A549 treated with ZK216348 at 1 μM for 4 hours (cell line): ENCODE data around the gene PNPO. TPM values are rescaled to one million over a fixed set of nuclear protein-coding genes. Genes with fewer than 3 reads are reported as not detected.

Experiments
- total RNA-seq: library from RNA; stranded (reverse); fragments of 200-300 nt; extraction: Qiagen RNA extraction; gene quantifications from 5 replicates; pipeline ENCODE4 v1.2.3, GENCODE V29; 2022; ENCODE audit warnings: low read depth

The PNPO gene
- 20.5 to 26.4 TPM (median 21.4 TPM) in 5 replicates for total RNA-seq

DNA sequence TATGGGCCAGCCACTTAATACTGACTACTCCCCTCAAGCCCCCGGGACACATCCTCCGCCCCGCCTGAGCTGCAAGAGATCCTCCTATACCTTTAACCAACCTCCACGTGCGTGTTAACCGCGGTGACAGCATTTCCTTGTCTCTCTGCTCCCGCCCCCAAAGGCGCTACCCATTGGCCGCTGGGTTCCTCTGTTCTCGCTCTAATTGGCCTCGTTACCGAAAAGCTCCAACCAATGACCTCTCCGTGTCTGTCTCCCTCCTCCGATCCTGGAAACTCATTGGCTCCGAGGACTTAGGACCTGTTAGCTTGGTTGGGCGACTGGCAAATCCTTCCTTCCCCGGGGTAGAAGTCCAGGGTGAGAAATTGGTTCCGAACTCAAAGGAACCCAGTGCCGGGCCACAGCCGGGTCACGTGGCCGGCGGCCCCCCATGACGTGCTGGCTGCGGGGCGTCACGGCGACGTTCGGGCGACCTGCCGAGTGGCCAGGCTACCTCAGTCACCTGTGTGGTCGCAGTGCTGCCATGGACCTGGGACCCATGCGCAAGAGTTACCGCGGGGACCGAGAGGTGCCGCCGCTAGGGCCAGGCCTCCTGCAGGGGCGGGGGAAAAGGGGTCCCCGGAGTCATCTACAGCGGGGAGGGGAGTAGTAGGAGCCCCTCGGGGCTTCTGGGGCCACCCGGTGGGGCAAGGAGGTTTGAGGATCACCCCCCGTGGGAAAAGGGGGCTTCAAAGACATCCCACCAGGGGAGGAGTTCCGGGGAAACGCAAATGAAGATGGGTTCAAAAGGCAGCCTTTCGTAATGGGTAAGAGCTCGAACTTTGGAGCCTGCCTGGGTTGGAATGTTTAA is at the start of gene PNPO:
TSS of gene PNPO (plus strand) at position 326 of the 850 bp plus-strand sequence. CDS start at position 431, 105 bp downstream.

DNA sequence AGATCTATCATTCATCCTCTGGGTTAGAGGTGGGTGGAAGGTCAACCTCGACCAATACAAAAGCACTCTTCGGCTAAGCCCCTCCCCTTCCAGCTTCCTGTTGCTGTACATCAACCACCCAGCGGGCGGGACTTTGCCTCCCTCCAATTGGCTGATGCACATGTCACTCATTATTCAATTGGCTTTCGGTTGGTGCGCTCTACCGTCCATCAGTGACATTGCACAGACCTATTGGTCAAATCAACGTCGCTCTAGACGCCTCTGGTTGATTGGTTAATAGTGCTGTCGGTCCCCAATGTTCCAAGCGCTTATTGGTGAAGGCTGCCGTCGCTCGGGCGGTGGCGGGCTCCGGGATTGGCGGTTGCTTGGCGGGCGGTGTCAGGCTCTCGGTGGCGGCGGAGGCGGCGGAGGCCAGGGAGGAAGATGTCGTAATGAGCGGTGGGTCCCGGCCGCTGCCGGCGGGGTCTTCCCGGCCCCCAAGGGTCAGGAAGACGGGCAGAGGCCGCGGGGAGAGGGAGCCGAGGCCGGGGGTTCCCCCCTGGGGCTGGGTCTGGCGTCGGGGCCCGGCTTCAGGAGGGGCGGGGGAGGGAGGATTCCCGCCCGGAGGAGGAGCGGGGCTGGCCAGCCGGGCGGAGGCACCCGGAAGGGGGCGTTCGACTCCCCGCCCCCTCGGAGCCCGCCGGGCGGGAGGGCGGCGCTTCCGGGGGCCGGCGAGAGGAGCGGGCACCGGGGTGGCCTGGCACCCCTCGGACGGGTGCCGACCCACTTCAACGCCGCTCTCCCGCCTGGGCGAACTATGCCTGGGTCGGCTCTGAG is 45.3 kb upstream of the PNPO start, which contains the start of gene SP2:
TSS of gene SP2 (plus strand) at position 381 of the 816 bp plus-strand sequence. CDS start at position 432, 51 bp downstream.

DNA sequence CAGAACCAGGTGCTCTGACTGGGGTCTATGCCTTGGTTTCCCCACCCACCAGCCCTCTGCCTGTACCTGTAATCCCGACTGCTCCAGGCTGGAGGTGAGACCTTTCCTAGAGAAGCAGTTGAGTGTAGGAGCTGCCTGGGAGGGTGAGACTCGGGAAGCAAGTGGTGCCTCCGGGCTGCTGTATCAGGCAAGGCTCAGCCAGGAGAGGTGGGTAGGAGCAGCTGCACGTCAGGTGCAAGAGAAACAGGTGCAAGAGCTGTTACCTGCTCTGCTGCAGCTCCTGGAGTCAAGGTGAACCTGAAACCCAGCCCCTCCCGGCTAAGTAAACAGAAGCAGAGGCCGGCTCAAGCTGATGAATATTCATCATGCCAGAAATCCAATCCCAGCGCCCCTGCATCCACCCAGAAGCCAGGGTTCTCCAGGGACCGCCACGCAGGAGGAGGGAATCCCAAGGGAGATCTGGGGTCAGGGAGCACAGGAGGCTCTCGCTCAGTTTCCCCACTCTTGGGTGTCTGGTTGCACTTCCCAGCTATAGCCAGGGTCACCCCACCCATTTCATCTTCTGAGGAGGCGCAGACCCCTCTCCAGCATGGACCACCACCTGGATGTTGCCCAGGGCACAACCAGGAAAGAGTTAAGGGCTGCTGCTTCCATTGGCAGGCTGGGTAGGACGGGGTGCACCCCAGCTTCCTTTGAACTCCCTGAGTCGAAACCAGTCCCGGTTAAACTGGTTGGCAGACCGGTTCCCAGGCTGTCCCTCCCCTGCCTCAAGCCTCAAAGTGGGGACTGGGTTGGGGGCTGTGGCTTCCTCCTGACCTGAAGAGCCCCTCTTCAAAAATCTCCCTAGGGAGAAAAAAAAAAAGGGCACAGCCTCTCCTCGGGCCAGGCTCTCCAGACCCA is 16.5 kb downstream of the PNPO start, which contains the start of gene PRR15L:
TSS of gene PRR15L (minus strand) at position 293 of the 900 bp plus-strand sequence. CDS start 4,649 bp downstream, outside the sequence.

DNA sequence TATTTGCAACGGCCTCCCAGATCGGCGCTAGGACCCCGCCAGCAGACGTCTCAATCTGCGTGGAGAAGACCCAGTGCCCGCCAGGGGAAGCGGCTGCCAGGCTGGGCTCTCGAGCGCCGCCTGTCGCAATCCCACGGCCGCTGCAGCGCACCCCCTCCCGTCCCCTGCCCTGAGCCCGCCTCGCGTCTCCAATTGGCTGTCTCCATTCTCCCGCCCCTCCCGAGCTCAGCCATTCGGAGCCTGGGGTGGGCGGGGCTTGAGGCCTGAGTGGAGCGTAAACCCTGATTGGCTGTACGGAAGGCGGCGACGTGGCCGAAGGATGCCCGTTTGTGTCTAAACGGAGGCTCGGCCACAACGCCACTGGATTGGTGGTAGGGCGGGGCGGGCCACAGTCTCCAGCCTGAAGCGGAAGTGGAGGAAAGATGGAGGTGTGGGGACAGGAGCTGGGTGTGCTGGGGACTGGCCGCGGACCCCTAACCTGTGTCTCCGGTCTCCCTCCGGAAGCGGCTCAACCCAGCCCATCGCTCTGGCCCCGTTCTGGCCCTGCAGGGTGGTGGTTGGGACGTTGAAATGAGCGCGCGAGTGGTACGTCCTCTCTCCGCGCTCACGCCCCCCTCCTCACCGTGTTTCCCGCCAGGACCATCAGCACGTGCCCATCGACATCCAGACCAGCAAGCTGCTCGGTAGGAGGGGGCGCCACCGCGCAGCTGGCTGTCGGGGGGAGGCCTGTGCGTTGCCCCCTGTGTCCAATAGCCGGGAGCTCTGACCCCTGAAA is 29.5 kb downstream of the PNPO start, which contains the start of gene CDK5RAP3:
TSS of gene CDK5RAP3 (plus strand) at position 389 of the 775 bp plus-strand sequence. CDS start at position 423, 34 bp downstream.

Other genes with a start within 250 kb of the PNPO start
- gene TBKBP1, start 247.4 kb upstream of the PNPO start, total RNA-seq = 3.5 to 6.4 TPM (median 5.7 TPM) in 5 replicates
- 0.13 to 0.15 TPM in 2 of 5 replicates, not detected in the others for gene TBX21, start 208.3 kb upstream of the PNPO start, total RNA-seq
- gene OSBPL7, start 119.8 kb upstream of the PNPO start, total RNA-seq = 7.8 to 14.6 TPM (median 10.1 TPM) in 5 replicates
- 80.8 to 92.7 TPM (median 88.3 TPM) in 5 replicates for gene MRPL10, start 110.0 kb upstream of the PNPO start, total RNA-seq
- gene LRRC46, start 109.9 kb upstream of the PNPO start, total RNA-seq = 3.1 to 4.2 TPM (median 3.9 TPM) in 5 replicates
- 22.2 to 41.6 TPM (median 36.4 TPM) in 5 replicates for gene SCRN2, start 100.3 kb upstream of the PNPO start, total RNA-seq
- 2.9 to 4.1 TPM (median 3.8 TPM) in 5 replicates for gene SP6, start 90.4 kb upstream of the PNPO start, total RNA-seq
- gene SP2, start 45.3 kb upstream of the PNPO start, total RNA-seq = 13.4 to 18.7 TPM (median 17.3 TPM) in 5 replicates
- gene PRR15L, start 16.3 kb downstream of the PNPO start, total RNA-seq = 1.0 to 2.1 TPM (median 1.5 TPM) in 5 replicates
- 97.6 to 124 TPM (median 112 TPM) in 5 replicates for gene CDK5RAP3, start 29.5 kb downstream of the PNPO start, total RNA-seq
- gene COPZ2, start 96.2 kb downstream of the PNPO start, total RNA-seq = 11.8 to 17.3 TPM (median 16.5 TPM) in 5 replicates
- gene NFE2L1, start 106.8 kb downstream of the PNPO start, total RNA-seq = 95.6 to 133 TPM (median 117 TPM) in 5 replicates
- gene CBX1, start 159.9 kb downstream of the PNPO start, total RNA-seq = 85.2 to 116 TPM (median 89.7 TPM) in 5 replicates
- gene SNX11, start 166.2 kb downstream of the PNPO start, total RNA-seq = 26.1 to 28.3 TPM (median 26.7 TPM) in 5 replicates